Endodermal cell (in vitro differentiated cells): ENCODE data around the gene BEST1. TPM values are rescaled to one million over a fixed set of nuclear protein-coding genes. Genes with fewer than 3 reads are reported as not detected.

Experiments used
- DNase-seq: peaks from one replicate; pipeline ENCODE4 v3.0.0-alpha.2; 2017
- H3K27ac ChIP-seq: 2 replicates; pipeline ENCODE4 v1.5.1; 2013; ENCODE audit warnings: mild to moderate bottlenecking, low read depth, low read length, moderate library complexity
- H3K27me3 ChIP-seq: 2 replicates; pipeline ENCODE4 v1.6.1; 2013; ENCODE audit warnings: mild to moderate bottlenecking, low read length, moderate library complexity; ENCODE audit not compliant: insufficient read depth, control insufficient read depth, poor library complexity, severe bottlenecking
- H3K36me3 ChIP-seq: 2 replicates; pipeline ENCODE4 v1.7.0; 2013; ENCODE audit warnings: mild to moderate bottlenecking, low read length, moderate library complexity; ENCODE audit not compliant: control insufficient read depth, insufficient read depth
- H3K4me1 ChIP-seq: one replicate; pipeline ENCODE4 v1.7.0; 2013; ENCODE audit warnings: low read length; ENCODE audit not compliant: control insufficient read depth, insufficient read depth
- H3K4me3 ChIP-seq: 2 replicates; pipeline ENCODE4 v1.5.1; 2013; ENCODE audit warnings: mild to moderate bottlenecking, low read length, moderate library complexity
- H3K9ac ChIP-seq: 2 replicates; pipeline ENCODE4 v1.6.1; 2013; ENCODE audit warnings: mild to moderate bottlenecking, low read length, moderate library complexity; ENCODE audit not compliant: poor library complexity, severe bottlenecking; ENCODE audit errors: extremely low read depth
- H3K9me3 ChIP-seq: 2 replicates; pipeline ENCODE4 v1.6.1; 2013; ENCODE audit warnings: mild to moderate bottlenecking, low read length, moderate library complexity; ENCODE audit not compliant: control insufficient read depth
- H3K27ac Mint-ChIP-seq: 2 replicates; pipeline ENCODE4 v1.8.0; 2020; ENCODE audit warnings: mixed read lengths
- H3K27me3 Mint-ChIP-seq: 2 replicates; pipeline ENCODE4 v1.8.0; 2021; ENCODE audit warnings: mild to moderate bottlenecking, mixed read lengths; ENCODE audit not compliant: insufficient read depth
- H3K36me3 Mint-ChIP-seq: 2 replicates; pipeline ENCODE4 v1.8.0; 2020; ENCODE audit warnings: low read depth, mixed read lengths
- H3K4me1 Mint-ChIP-seq: 2 replicates; pipeline ENCODE4 v1.8.0; 2020; ENCODE audit warnings: mixed read lengths
- H3K4me3 Mint-ChIP-seq: 2 replicates; pipeline ENCODE4 v1.8.0; 2020; ENCODE audit warnings: mild to moderate bottlenecking, moderate library complexity, mixed read lengths
- H3K9me3 Mint-ChIP-seq: 2 replicates; pipeline ENCODE4 v1.8.0; 2020; ENCODE audit warnings: mild to moderate bottlenecking, mixed read lengths
- CTCF ChIP-seq: fragments of 200-600 bp; sonication (generic); conservative IDR thresholded peaks from 2 replicates; pipeline ENCODE4 v1.5.0; 2021; ENCODE audit warnings: antibody characterized with exemption, mild to moderate bottlenecking
- WGBS, 2 experiments: methylation state at CpG; one replicate each; pipeline versions ENCODE4 v1.1.5 to v1.1.7; 2013; ENCODE audit warnings: missing lambda C conversion rate in 2 of 2, mixed read lengths in 1 of 2; ENCODE audit not compliant: insufficient coverage in 1 of 2, insufficient read length in 1 of 2; 5-methylcytosine and 5-hydroxymethylcytosine counted together
- total RNA-seq, 2 donors: library from RNA; stranded (reverse); fragmentation: NEBNext Ultra II Directional in 1 of 2; extraction: Animal tissue kit (Norgen Biotek cat#: 25700) in 1 of 2; gene quantifications; 2 replicates in 1 of 2; 3 replicates in 1 of 2; pipeline ENCODE4 v1.2.1, GENCODE V29; 2021

The BEST1 gene
- total RNA-seq, 2 donors from 2014 or later, result 0.26 to 0.40 TPM

GRCh38 chr11:61954106-61954850 lies 4.1 kb downstream of the BEST1 start:
- no peaks in the 10 kb centered on the region for H3K36me3 ChIP-seq
- H3K4me3 ChIP-seq, result no peak overlapping the region
- DNase-seq, result no peak
- WGBS, 2 experiments, result 86 to 96% methylated on average over 8 of the region's 9 CpGs
- peaks cover 30% of the 10 kb centered on the region for H3K27me3 Mint-ChIP-seq
- H3K9ac ChIP-seq, result no peak overlapping the region
- no peaks in the 10 kb centered on the region for H3K36me3 Mint-ChIP-seq
- H3K27ac ChIP-seq, result no peak overlapping the region
- no peak for TF ChIP-seq CTCF
- H3K9me3 ChIP-seq, result no peaks in the 10 kb centered on the region
- H3K4me3 Mint-ChIP-seq, result no peak overlapping the region
- no peaks in the 10 kb centered on the region for H3K4me1 Mint-ChIP-seq
- peaks cover 39% of the 10 kb centered on the region for H3K27me3 ChIP-seq
- H3K4me1 ChIP-seq, result no peaks in the 10 kb centered on the region
- no peak overlapping the region for H3K27ac Mint-ChIP-seq
- H3K9me3 Mint-ChIP-seq, result no peaks in the 10 kb centered on the region

GRCh38 chr11:61954851-61955421 lies 4.8 kb downstream of the BEST1 start:
- no peaks in the 10 kb centered on the region for H3K36me3 Mint-ChIP-seq
- DNase-seq, result peak; percentile 89
- H3K27me3 ChIP-seq, result peaks cover 39% of the 10 kb centered on the region
- no peaks in the 10 kb centered on the region for H3K9me3 ChIP-seq
- H3K4me3 ChIP-seq, result no peak overlapping the region
- no peaks in the 10 kb centered on the region for H3K4me1 Mint-ChIP-seq
- H3K9me3 Mint-ChIP-seq, result no peaks in the 10 kb centered on the region
- H3K27me3 Mint-ChIP-seq, result peaks cover 30% of the 10 kb centered on the region
- TF ChIP-seq CTCF, result peak; percentile 46
- no peak overlapping the region for H3K27ac ChIP-seq
- no peak overlapping the region for H3K9ac ChIP-seq
- no peaks in the 10 kb centered on the region for H3K4me1 ChIP-seq
- H3K27ac Mint-ChIP-seq, result no peak overlapping the region
- 13 to 25% methylated on average over 13 to 21 of the region's 21 CpGs for WGBS, 2 experiments
- peak overlapping the region; percentile 26 for H3K4me3 Mint-ChIP-seq
- H3K36me3 ChIP-seq, result no peaks in the 10 kb centered on the region

GRCh38 chr11:61955422-61956135 lies 5.4 kb downstream of the BEST1 start:
- no peak overlapping the region for H3K27ac ChIP-seq
- H3K9me3 ChIP-seq, result no peaks in the 10 kb centered on the region
- no peak for TF ChIP-seq CTCF
- 17 to 22% methylated on average over 8 to 56 of the region's 56 CpGs for WGBS, 2 experiments
- no peaks in the 10 kb centered on the region for H3K4me1 ChIP-seq
- Mint-ChIP-seq H3K4me1 (no peaks in the 10 kb centered on the region), H3K27ac (no peak overlapping the region), H3K36me3 (no peaks in the 10 kb centered on the region), H3K27me3 (peaks cover 30% of the 10 kb centered on the region), H3K9me3 (no peaks in the 10 kb centered on the region), H3K4me3 (peak overlapping the region; percentile 26)
- DNase-seq, result peak; percentile 91
- H3K36me3 ChIP-seq, result no peaks in the 10 kb centered on the region
- H3K9ac ChIP-seq, result no peak overlapping the region
- H3K4me3 ChIP-seq, result no peak overlapping the region
- peaks cover 39% of the 10 kb centered on the region for H3K27me3 ChIP-seq
